ENCODE data around the gene OPRM1. TPM values are rescaled to one million over a fixed set of nuclear protein-coding genes. Genes with fewer than 3 reads are reported as not detected.

OPRM1 gene
- total RNA-seq, 1 donor from 2014 or later, result not detected

GRCh38 chr6:154266560-154267099 is 227.6 kb downstream of the OPRM1 start:
- H3K4me3 ChIP-seq (ENCODE audit: low read depth, low read length), result no peak overlapping the region
- no peak for TF ChIP-seq CTCF (conservative IDR thresholded peaks at IDR 0.05; ENCODE audit: low read depth, low read length)
- no peak for DNase-seq (ENCODE audit: low read depth)

- no peak overlapping the region for H3K4me3 ChIP-seq (ENCODE audit: low read depth, low read length)
- DNase-seq (ENCODE audit: low read depth), result no peak
- no peak for TF ChIP-seq CTCF (conservative IDR thresholded peaks at IDR 0.05; ENCODE audit: low read depth, low read length)
Measured at GRCh38 chr6:154267508-154268106, 228.6 kb downstream of the OPRM1 start.

DNA sequence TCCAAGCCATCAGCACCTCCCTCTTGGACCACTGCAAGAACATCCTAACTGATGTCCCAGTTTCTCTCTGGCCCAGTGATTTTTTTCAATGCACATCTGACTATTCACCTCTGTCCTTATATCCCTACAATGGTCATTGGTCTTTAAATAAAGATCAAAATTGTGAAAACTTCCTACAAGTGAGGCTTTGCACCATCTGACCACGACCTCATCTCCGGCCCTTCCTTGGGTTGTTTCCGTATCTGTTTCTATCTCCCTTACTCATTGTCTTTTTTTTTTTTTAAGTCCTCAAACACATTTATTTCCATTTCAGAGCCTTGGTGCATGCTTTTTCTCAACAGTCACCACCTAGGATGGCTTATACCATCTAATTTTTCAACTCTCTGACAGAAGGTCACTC is 229.4 kb downstream of the OPRM1 start:
- no peak overlapping the region for H3K4me3 ChIP-seq (ENCODE audit: low read depth, low read length)
- no peak for TF ChIP-seq CTCF (conservative IDR thresholded peaks at IDR 0.05; ENCODE audit: low read depth, low read length)
- DNase-seq (ENCODE audit: low read depth), result no peak

GRCh38 chr6:154274168-154274567 is 235.1 kb downstream of the OPRM1 start:
- TF ChIP-seq CTCF (conservative IDR thresholded peaks at IDR 0.05; ENCODE audit: low read depth, low read length), result no peak
- no peak for DNase-seq (ENCODE audit: low read depth)
- no peak overlapping the region for H3K4me3 ChIP-seq (ENCODE audit: low read depth, low read length)

DNA sequence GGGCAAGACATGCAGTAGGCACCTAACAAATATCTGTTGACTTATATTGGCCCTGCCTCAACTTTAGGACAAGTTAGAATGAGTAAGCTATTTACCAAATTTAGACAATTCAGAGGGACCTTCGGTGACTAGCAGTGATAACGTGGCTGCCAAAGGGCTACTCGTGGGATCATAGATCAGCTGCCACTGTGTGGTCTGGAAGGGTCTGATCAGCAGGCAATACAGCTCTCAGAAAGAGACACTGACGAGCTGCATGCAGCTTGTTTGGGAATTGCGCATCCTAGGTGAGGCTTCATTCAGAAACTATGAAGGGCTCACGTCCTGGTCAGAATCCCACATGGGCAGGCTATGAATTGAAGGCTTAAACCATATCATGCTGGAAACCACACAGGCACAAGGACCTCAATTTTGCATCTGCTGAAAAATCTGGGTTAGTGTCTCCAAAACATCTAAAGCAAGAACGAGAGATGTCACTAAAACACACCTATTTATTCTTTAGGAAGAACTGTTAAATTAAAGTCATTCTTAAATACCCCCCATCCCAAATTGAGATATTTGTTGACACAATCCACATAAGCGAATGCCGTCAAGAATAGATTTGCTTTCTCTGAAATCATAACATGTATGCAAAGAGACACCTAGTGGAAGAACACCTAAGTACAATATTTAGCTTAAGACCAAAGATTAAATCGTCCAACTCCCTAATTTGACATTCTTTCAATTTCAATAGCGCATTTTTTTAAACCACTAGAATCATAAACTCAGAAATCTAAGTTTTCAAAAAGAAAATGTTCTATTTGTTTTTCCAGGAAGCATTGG is 238.0 kb downstream of the OPRM1 start:
- no peak for DNase-seq (ENCODE audit: low read depth)

GRCh38 chr6:154277629-154278017 is 238.6 kb downstream of the OPRM1 start:
- peak overlapping the region; percentile 30 for H3K4me3 ChIP-seq (ENCODE audit: low read depth, low read length)
- no peak for TF ChIP-seq CTCF (conservative IDR thresholded peaks at IDR 0.05; ENCODE audit: low read depth, low read length)
- DNase-seq (ENCODE audit: low read depth), result no peak

More for the DNA sequence above, 238.0 kb downstream of the OPRM1 start:
- TF ChIP-seq CTCF (conservative IDR thresholded peaks at IDR 0.05; ENCODE audit: low read depth, low read length), result peak; percentile 64
- peak overlapping the region; percentile 30 for H3K4me3 ChIP-seq (ENCODE audit: low read depth, low read length)

All from epithelial cell of proximal tubule (primary cell).